ENCODE measurements around the gene CCSER2. TPM values are rescaled to one million over a fixed set of nuclear protein-coding genes. Genes with fewer than 3 reads are reported as not detected.

The CCSER2 gene
- total RNA-seq, 2 experiments from 2014 or later: 56.9 to 57.5 TPM

DNA sequence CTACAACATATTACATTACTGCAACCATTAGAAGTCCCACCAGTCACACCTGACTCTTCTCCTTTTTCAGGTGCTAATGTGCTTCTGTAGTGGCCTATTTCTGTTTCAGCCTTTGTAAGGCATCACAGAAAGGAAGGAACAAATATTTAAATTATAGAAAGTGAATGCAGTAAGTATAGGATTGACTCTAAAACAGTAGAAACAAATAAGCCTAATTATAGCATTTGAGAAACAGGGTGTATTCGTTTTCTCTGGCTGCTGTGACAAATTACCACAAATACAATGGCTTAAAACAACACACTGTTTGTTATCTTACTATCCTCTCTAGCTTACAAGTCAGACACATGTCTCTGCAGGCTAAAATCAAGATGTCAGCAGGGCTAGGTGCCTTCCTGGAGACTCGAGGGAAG is 69.4 kb downstream of the CCSER2 start:
- peaks cover 36% of the 10 kb centered on the region for H3K36me3 Mint-ChIP-seq (ENCODE audit: low read depth)
- CTCF ChIA-PET: interaction anchor here (1.0 to 3.3 kb wide), 3 partner anchors 23 to 141 kb away, joined by 3 to 19 read pairs (median 3); no protein-coding TSS in a partner anchor
- DNase-seq: no peak
- intact Hi-C loops (cut with micrococcal nuclease): no loop called here
- no peak overlapping the region for H3K4me3 Mint-ChIP-seq
- no peak overlapping the region for H3K27ac Mint-ChIP-seq
- POLR2A ChIA-PET: no interaction called here
- H3K9me3 Mint-ChIP-seq: peaks cover 4% of the 10 kb centered on the region
- no peak for ATAC-seq
- H3K4me1 Mint-ChIP-seq (ENCODE audit: low read depth): peaks cover 35% of the 10 kb centered on the region
- TF ChIP-seq, protein P1, sequence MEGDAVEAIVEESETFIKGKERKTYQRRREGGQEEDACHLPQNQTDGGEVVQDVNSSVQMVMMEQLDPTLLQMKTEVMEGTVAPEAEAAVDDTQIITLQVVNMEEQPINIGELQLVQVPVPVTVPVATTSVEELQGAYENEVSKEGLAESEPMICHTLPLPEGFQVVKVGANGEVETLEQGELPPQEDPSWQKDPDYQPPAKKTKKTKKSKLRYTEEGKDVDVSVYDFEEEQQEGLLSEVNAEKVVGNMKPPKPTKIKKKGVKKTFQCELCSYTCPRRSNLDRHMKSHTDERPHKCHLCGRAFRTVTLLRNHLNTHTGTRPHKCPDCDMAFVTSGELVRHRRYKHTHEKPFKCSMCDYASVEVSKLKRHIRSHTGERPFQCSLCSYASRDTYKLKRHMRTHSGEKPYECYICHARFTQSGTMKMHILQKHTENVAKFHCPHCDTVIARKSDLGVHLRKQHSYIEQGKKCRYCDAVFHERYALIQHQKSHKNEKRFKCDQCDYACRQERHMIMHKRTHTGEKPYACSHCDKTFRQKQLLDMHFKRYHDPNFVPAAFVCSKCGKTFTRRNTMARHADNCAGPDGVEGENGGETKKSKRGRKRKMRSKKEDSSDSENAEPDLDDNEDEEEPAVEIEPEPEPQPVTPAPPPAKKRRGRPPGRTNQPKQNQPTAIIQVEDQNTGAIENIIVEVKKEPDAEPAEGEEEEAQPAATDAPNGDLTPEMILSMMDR (IDR thresholded peaks at IDR 0.05): no peak
- no peaks in the 10 kb centered on the region for H3K27me3 Mint-ChIP-seq

DNA sequence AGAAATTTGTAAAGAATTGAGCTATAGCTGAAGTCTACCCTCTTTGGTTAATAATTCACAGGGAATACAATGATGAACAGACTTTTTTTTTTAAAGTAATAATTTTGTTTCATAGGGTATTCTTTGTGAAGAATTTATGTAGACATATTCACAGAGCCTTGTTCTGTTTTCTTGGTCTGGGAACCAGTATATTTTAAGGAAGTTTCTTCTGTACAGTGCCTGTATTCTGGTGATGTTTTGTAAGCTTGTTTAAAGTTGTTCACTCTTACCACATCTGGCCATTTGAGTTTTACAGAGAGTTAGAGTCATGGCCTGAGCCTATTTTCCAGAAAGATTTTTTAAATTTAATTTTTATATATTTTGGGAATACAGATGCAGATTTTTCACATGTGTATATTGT is 70.3 kb downstream of the CCSER2 start:
- ATAC-seq: no peak
- Mint-ChIP-seq H3K27ac (no peak overlapping the region), H3K27me3 (no peaks in the 10 kb centered on the region), H3K36me3 (ENCODE audit: low read depth) (peaks cover 34% of the 10 kb centered on the region), H3K4me3 (no peak overlapping the region), H3K4me1 (ENCODE audit: low read depth) (peaks cover 29% of the 10 kb centered on the region), H3K9me3 (peaks cover 4% of the 10 kb centered on the region)
- intact Hi-C loops (cut with micrococcal nuclease): no loop called here
- ChIA-PET CTCF (interaction anchor here (1.0 to 3.3 kb wide), 3 partner anchors 14 to 139 kb away, joined by 4 to 19 read pairs (median 7); no protein-coding TSS in a partner anchor), POLR2A (no interaction called here)
- TF ChIP-seq, protein P1 (IDR thresholded peaks at IDR 0.05): no peak
- no peak for DNase-seq

DNA sequence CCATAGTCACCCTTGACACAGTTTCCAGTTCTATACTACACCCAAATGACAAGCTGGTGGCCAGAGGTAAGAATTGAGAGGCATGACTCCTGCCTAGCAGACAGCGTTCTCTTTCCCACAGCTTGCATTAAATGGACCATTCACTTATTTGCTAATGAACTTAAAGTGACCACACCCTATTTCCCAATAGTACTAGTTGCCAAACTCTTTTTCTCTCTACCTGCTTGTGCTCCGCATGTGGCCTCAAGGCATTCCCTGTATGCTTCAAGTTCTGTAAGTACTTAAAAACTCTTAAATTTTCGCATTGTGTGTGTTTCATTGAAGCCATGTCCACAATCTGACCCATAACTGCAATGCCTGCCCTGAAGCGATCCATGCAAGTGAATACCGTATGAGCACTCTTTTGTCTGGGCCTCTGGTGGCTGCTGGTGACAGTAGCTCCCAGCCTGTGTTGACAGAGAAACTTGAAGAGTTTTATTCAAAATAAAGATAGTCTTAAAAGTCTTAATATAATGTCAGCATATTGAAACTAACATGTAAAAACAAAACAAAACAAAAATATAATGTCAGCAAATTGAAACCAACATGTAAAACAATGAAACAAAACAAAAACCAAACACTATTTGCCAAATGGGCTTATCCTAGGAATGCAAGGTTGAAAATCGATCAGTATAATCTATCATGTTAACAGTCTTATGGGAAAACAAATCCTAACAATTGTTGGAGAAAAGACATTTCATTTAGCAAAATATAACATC is 73.6 kb downstream of the CCSER2 start:
- intact Hi-C loops (cut with micrococcal nuclease): no loop called here
- Mint-ChIP-seq H3K4me3 (no peak overlapping the region), H3K36me3 (ENCODE audit: low read depth) (peaks cover 32% of the 10 kb centered on the region), H3K27me3 (no peaks in the 10 kb centered on the region), H3K9me3 (no peaks in the 10 kb centered on the region), H3K27ac (no peak overlapping the region), H3K4me1 (ENCODE audit: low read depth) (peaks cover 41% of the 10 kb centered on the region)
- TF ChIP-seq, protein P1 (IDR thresholded peaks at IDR 0.05): no peak
- ChIA-PET CTCF (interaction anchor here (1.5 to 1.6 kb wide), 2 partner anchors 28 to 49 kb away, joined by 4 to 7 read pairs; no protein-coding TSS in a partner anchor), POLR2A (no interaction called here)
- no peak for ATAC-seq
- no peak for DNase-seq

DNA sequence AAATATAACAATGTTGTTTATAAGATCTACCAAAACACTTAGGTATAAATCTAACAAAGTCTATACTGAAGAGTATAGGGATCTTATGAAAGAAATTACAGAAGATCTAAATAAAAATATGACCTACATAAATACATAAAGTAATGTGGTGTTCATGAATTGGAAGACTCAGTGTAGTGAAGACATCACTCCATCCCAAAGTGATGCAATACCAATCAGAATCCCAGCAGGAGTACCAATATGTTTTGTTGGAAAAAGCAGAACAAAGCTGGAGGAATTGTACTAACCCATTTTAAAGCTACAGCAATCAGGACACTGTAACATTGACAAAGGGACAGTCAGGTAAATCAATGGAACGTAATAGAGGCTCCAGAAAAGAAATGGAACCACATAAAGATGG is 76.4 kb downstream of the CCSER2 start:
- ChIA-PET POLR2A (no interaction called here), CTCF (interaction anchor here (1.0 to 1.4 kb wide), 3 partner anchors 9 to 25 kb away, joined by 3 to 4 read pairs (median 3); no protein-coding TSS in a partner anchor)
- peaks cover 32% of the 10 kb centered on the region for H3K36me3 Mint-ChIP-seq (ENCODE audit: low read depth)
- ATAC-seq: no peak
- H3K4me1 Mint-ChIP-seq (ENCODE audit: low read depth): peaks cover 39% of the 10 kb centered on the region
- intact Hi-C loops (cut with micrococcal nuclease): no loop called here
- DNase-seq: no peak
- H3K27ac Mint-ChIP-seq: no peak overlapping the region
- peaks cover 3% of the 10 kb centered on the region for H3K9me3 Mint-ChIP-seq
- H3K27me3 Mint-ChIP-seq: no peaks in the 10 kb centered on the region
- H3K4me3 Mint-ChIP-seq: no peak overlapping the region
- TF ChIP-seq, protein P1 (IDR thresholded peaks at IDR 0.05): no peak

DNA sequence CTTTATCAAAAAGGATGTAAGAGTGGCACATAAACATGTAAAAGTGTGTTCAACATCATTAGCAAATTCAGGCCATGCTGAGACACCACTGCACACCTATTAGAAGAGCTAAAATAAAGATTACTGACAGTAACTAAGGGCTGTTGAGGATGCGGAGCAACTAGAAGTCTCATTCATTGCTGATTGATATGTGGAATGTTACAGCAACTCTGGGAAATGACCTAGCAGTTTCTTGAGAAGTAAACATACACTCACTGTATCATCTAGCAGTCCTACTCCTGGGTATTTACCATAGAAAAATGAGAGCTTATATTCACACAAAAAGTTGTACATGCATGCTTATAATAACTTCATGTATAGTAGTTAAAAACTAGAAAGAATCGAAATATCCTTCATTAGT is 77.3 kb downstream of the CCSER2 start:
- CTCF ChIA-PET: no interaction called here
- no peak overlapping the region for H3K4me3 Mint-ChIP-seq

More for the DNA sequence above, 77.3 kb downstream of the CCSER2 start:
- POLR2A ChIA-PET: no interaction called here
- H3K27ac Mint-ChIP-seq: no peak overlapping the region
- intact Hi-C loops (cut with micrococcal nuclease): no loop called here
- no peaks in the 10 kb centered on the region for H3K27me3 Mint-ChIP-seq
- ATAC-seq: no peak
- TF ChIP-seq, protein P1 (IDR thresholded peaks at IDR 0.05): no peak
- peaks cover 9% of the 10 kb centered on the region for H3K9me3 Mint-ChIP-seq
- peaks cover 32% of the 10 kb centered on the region for H3K36me3 Mint-ChIP-seq (ENCODE audit: low read depth)
- no peak for DNase-seq
- peaks cover 39% of the 10 kb centered on the region for H3K4me1 Mint-ChIP-seq (ENCODE audit: low read depth)

All from activated CD8-positive, alpha-beta T cell treated with anti-CD3 and anti-CD28 coated beads for 36 hours (primary cell).